ENCODE measurements around the gene CHCHD2. TPM values are rescaled to one million over a fixed set of nuclear protein-coding genes. Genes with fewer than 3 reads are reported as not detected.
"Not testable (repeated sequence)": the region's sequence is repeated elsewhere in the genome, so short reads cannot be mapped to it uniquely, and the experiment has no call there.

Gene CHCHD2
- total and polyA plus RNA-seq, 5 donors, result 376 to 522 (median 439) TPM

DNA sequence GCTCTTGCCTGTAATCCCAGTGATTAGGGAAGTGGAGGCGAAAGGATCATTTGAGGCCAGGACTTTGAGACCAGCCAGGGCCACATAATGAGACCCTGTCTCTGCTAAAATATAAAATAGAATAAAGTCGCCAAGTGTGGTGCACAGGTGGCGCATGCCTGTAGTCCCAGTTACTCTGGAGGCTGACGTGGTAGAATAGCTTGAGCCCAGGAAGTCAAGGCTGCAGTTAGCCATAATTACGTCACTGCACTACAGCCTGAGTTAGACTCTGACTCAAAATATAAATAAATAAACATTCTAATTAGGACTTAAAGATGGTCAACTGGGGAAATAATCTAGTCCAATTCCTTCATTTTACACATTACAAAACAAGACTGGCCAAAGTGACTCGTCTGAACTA lies 768 bp downstream of the CHCHD2 start:
- WGBS, result 22% methylated on average over 6 of the region's 6 CpGs
- intact Hi-C loops (cut with DNase I), result no loop called here
- ATAC-seq, result peak; percentile 47 to 63

DNA sequence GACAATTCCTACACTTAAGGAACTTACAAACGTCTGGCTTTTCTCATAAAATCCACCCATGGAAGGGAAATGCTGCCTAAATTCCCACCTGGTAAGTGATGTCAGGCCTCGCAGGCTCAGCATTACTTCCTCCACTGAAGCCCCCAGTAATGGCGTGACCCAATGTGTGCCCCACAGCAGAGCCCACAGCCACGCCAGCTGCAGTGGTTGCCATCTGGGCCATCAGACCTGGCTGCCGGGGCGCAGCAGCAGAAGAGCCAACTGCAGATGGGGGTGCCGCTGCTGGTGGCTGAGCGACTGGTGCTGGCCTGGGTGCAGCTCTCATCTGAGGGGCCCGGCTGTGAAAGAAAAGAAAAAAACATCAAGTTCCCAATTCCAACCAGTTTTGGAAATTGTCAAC lies 2.1 kb downstream of the CHCHD2 start:
- ATAC-seq; H3K4me3 ChIP-seq (ENCODE audit: low read length); H3K27ac ChIP-seq (ENCODE audit: low read length); H3K27me3 ChIP-seq (ENCODE audit: control insufficient read depth, insufficient read depth); intact Hi-C loops (cut with DNase I); DNase-seq; H3K4me1 ChIP-seq (ENCODE audit: control insufficient read depth, insufficient read depth, low read length); H3K9me3 ChIP-seq (ENCODE audit: control insufficient read depth, low read length): not testable (repeated sequence)
- 88% methylated on average over 9 of the region's 9 CpGs for WGBS

More for the DNA sequence above, 768 bp downstream of the CHCHD2 start:
- DNase-seq, result no peak
- Histone ChIP-seq H3K9me3 (ENCODE audit: control insufficient read depth, low read length) (no peaks in the 10 kb centered on the region), H3K4me1 (ENCODE audit: control insufficient read depth, insufficient read depth, low read length) (no peaks in the 10 kb centered on the region), H3K4me3 (ENCODE audit: low read length) (peak overlapping the region; percentile 97), H3K27me3 (ENCODE audit: control insufficient read depth, insufficient read depth) (no peaks in the 10 kb centered on the region), H3K27ac (ENCODE audit: low read length) (no peak overlapping the region)

DNA sequence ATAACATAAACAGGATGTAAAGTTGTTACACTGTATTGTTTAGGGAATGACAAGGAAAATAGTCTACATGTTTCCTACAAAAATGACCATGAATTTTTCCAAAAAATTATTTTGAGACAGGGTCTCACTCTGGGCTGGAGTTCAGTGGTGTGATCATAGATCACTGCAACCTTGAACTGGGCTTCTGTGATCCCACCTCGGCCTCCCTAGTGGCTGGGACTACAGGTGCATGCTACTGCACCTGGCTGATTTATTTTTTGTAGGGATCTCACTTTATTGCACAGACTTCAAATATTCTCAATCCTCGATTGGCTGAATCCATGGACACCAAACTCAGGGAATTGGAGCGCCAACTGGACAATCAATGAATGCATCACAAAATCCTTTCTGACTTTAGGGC lies 6.6 kb downstream of the CHCHD2 start:
- H3K4me3 ChIP-seq (ENCODE audit: low read length), result no peak overlapping the region
- DNase-seq, result no peak
- intact Hi-C loops (cut with DNase I), result no loop called here
- 96% methylated on average over 3 of the region's 3 CpGs for WGBS
- H3K27ac ChIP-seq (ENCODE audit: low read length), result no peak overlapping the region
- ATAC-seq, result no peak
- peaks cover 1% of the 10 kb centered on the region for H3K4me1 ChIP-seq (ENCODE audit: control insufficient read depth, insufficient read depth, low read length)
- H3K27me3 ChIP-seq (ENCODE audit: control insufficient read depth, insufficient read depth), result no peaks in the 10 kb centered on the region
- no peaks in the 10 kb centered on the region for H3K9me3 ChIP-seq (ENCODE audit: control insufficient read depth, low read length)

DNA sequence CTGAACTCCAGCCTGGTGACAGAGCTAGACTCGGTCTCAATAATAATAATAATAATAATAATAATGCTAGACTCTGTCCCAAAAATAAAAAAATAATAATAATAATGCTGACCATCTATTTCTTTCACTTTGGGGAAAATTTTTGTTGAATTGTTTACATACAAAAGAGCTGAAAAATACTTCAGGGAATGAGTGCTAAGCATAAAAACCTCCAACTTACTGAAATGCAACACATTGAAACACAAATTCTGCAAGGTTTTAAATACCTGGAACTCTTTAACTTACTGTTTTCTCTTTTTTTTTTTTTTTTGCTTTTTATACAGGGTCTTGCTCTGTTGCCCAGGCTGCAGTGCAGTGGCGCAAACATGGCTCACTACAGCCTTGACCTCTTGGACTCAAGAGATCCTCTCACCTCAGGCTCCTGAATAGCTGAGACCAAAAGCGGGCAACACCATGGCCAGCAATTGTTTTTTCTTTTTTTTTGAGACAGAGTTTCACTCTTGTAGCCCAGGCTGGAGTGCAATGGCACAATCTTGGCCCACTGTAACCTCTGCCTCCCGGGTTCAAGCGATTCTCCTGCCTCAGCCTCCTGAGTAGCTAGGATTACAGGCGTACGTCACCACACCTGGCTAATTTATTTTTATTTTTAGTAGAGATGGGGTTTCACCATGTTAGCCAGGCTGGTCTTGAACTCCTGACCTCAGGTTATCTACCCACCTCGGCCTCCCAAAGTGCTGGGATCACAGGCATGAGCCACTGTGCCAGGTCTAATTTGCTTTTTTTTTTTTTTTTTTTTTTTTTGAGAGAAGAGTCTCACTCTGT lies 7.9 kb downstream of the CHCHD2 start:
- H3K4me1 ChIP-seq (ENCODE audit: control insufficient read depth, insufficient read depth, low read length); H3K27ac ChIP-seq (ENCODE audit: low read length); H3K4me3 ChIP-seq (ENCODE audit: low read length); DNase-seq; H3K27me3 ChIP-seq (ENCODE audit: control insufficient read depth, insufficient read depth); intact Hi-C loops (cut with DNase I); H3K9me3 ChIP-seq (ENCODE audit: control insufficient read depth, low read length); ATAC-seq: not testable (repeated sequence)
- 87% methylated on average over 8 of the region's 8 CpGs for WGBS

DNA sequence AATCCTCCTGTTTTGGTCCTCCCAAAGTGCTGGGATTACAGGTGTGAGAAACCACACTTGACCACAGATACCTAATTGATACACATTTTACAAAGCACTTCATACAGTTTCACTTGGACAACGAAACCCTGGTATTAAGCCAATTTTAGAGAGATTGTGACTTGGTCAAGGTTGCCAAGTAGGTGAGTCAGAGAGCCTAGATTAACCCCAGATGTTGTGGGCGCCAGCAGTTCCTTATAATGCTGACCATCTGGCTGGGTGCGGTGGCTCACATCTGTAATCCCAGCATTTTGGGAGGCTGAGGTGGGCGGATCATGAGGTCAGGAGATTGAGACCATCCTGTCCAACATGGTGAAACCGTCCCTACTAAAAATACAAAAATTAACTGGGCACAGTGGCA lies 8.6 kb downstream of the CHCHD2 start:
- no peak overlapping the region for H3K4me3 ChIP-seq (ENCODE audit: low read length)
- 53% methylated on average over 5 of the region's 5 CpGs for WGBS
- DNase-seq (peak in 1 of 3 donors; percentile 59), ATAC-seq (peak; percentile 36 to 56)
- no peak overlapping the region for H3K27ac ChIP-seq (ENCODE audit: low read length)
- H3K27me3 ChIP-seq (ENCODE audit: control insufficient read depth, insufficient read depth), result no peaks in the 10 kb centered on the region
- H3K4me1 ChIP-seq (ENCODE audit: control insufficient read depth, insufficient read depth, low read length), result peaks cover 4% of the 10 kb centered on the region
- intact Hi-C loops (cut with DNase I), result no loop called here
- no peaks in the 10 kb centered on the region for H3K9me3 ChIP-seq (ENCODE audit: control insufficient read depth, low read length)

DNA sequence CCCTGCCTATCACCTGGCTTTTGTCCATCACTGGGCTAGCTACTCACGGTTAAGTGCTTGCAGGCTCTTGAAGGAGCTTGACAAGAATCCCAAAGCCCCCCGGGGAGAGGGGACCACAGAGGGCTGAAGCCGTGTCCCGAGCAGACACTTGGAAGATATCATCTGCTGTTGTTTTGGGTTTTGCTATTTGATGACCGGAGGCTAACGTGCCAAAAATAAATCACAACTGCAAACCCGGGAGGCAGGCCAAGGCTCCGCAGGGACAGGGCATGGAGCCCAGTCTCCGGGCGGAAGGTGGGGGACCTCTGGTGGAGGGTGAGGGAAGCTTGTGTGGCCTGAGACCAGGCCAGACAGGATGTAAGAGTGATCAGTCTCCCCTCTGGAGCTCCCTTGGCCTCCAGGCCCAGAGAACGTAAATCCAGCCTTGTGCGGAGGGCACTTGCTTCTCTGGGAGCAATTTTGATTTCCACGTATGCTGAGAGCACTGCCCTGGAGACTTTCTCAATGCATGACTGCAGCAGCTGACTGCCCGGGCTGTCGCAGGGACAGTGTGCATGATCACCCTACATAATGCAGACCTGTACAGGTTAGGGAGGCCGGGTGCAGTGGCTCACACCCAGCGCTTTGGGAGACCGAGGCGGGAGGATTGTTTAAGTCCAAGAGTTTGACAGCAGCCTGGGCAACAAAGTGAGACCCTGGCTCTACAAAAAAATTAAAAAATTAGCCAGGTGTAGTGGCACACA lies 13.3 kb downstream of the CHCHD2 start, which contains the start of gene PHKG1:
TSS of gene PHKG1 (minus strand) at position 164 of the 743 bp plus-strand sequence. CDS start 4,011 bp downstream, outside the sequence.
- peak within 1 kb of the TSS; percentile 1 for H3K4me3 ChIP-seq (ENCODE audit: low read length)
- intact Hi-C loops (cut with DNase I), result no loop called here

DNA sequence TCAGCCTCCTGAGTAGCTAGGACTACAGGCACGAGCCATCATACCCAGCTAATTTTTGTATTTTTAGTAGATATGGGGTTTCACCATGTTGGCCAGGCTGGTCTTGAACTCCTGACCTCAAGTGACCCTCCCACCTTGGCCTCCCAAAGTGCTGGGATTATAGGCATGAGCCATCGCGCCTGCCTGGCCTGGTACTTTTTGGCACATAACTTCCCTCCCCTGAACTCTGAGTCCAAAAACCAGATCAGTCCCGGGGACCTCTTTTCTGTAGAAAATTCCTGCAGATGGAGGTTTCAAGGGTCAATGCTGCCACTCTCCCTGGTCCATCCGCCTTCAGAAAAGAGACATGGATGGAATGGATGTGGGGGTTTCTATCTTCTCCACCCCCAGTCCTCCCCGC lies 13.9 kb downstream of the CHCHD2 start:
- H3K27ac ChIP-seq (ENCODE audit: low read length), result peak overlapping the region; percentile 82
- H3K4me1 ChIP-seq (ENCODE audit: control insufficient read depth, insufficient read depth, low read length), result peaks cover 12% of the 10 kb centered on the region
- H3K27me3 ChIP-seq (ENCODE audit: control insufficient read depth, insufficient read depth); H3K9me3 ChIP-seq (ENCODE audit: control insufficient read depth, low read length); intact Hi-C loops (cut with DNase I); DNase-seq: not testable (repeated sequence)
- WGBS, result 19% methylated on average over 6 of the region's 6 CpGs
- H3K4me3 ChIP-seq (ENCODE audit: low read length), result peak overlapping the region; percentile 1
- peak in 1 of 2 donors; percentile 2 for ATAC-seq

More for the DNA sequence above, 13.3 kb downstream of the CHCHD2 start, which contains the start of gene PHKG1:
- peak; percentile 79 to 95 (median 92) for DNase-seq
- peak within 1 kb of the TSS; percentile 91 for H3K27ac ChIP-seq (ENCODE audit: low read length)
- H3K4me1 ChIP-seq (ENCODE audit: control insufficient read depth, insufficient read depth, low read length), result peaks cover 13% of the 10 kb centered on the region
- ATAC-seq, result peak; percentile 91
- WGBS, result 30% methylated on average over 19 of the region's 19 CpGs
- H3K27me3 ChIP-seq (ENCODE audit: control insufficient read depth, insufficient read depth), result no peaks in the 10 kb centered on the region
- H3K9me3 ChIP-seq (ENCODE audit: control insufficient read depth, low read length), result no peaks in the 10 kb centered on the region

DNA sequence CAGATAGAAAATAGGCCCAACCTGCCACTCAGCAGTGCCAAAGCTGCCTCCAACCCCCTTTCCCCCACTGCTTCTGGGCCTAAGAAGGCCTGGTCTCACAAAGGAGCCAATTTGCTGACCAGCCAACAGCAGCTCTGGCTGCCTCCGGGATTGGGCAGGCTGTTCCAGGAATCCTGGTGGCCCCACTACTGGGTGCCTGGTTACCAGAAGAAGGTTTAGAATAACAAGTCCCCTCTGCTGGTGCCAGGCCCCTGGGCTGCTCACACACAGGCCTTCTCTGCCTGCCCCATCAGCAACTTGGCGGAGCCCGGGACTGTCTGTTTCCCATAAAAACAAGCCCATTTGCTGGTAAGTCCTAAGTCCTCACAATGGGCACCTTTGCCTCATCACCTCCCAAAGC lies 14.7 kb downstream of the CHCHD2 start:
- DNase-seq, result peak; percentile 73 to 87 (median 84)
- intact Hi-C loops (cut with DNase I), result no loop called here
- Histone ChIP-seq H3K9me3 (ENCODE audit: control insufficient read depth, low read length) (no peaks in the 10 kb centered on the region), H3K4me1 (ENCODE audit: control insufficient read depth, insufficient read depth, low read length) (peaks cover 12% of the 10 kb centered on the region), H3K4me3 (ENCODE audit: low read length) (no peak overlapping the region), H3K27me3 (ENCODE audit: control insufficient read depth, insufficient read depth) (no peaks in the 10 kb centered on the region), H3K27ac (ENCODE audit: low read length) (peak overlapping the region; percentile 91)
- WGBS, result 58% methylated on average over 3 of the region's 3 CpGs
- peak; percentile 84 to 92 for ATAC-seq

DNA sequence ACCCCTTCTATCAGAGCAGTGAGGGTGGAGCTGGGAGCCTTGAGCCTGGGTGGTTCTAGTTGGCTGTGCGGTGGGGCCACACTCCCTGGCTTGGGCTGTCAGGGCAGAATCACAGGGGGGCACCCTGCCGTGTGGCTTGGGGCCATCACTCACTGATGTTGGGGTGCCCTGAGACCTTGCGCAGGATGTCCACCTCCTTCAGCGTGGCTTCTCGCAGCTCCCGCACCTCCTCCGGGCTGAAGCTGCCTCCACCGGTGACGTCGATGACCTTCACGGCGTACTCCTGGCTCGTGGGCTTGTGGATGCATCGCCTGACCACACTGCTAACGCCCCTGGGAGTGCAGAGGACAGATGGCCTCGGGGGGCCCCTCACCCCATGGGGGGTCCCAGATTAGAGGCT lies 18.8 kb downstream of the CHCHD2 start:
- no peak for ATAC-seq
- H3K4me1 ChIP-seq (ENCODE audit: control insufficient read depth, insufficient read depth, low read length), result peaks cover 11% of the 10 kb centered on the region
- WGBS, result 89% methylated on average over 16 of the region's 16 CpGs

DNA sequence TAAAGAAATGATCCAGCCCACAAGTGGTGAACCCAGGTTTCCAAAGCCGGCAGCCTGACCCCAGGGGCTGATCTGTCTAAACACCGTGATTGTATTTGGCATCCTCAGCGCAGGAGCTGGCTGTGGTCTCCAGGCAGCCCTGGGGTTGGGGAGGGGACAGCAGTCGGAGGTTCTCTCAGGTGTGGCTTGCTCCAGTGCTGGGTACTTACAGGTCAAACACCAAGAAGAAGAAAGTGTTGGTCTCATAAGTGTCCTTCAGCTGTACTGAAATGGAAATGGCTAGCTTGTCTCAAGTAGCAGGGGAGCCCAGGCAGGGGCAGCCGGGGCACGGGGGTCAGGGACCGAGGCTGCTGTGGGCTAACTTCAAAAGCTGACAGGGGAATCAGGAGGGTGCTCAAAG lies 19.5 kb downstream of the CHCHD2 start:
- Histone ChIP-seq H3K27ac (ENCODE audit: low read length) (no peak overlapping the region), H3K4me3 (ENCODE audit: low read length) (no peak overlapping the region), H3K9me3 (ENCODE audit: control insufficient read depth, low read length) (no peaks in the 10 kb centered on the region), H3K4me1 (ENCODE audit: control insufficient read depth, insufficient read depth, low read length) (peaks cover 8% of the 10 kb centered on the region), H3K27me3 (ENCODE audit: control insufficient read depth, insufficient read depth) (no peaks in the 10 kb centered on the region)
- intact Hi-C loops (cut with DNase I), result no loop called here
- ATAC-seq, result no peak
- DNase-seq, result no peak
- 96% methylated on average over 7 of the region's 7 CpGs for WGBS

More for the DNA sequence above, 18.8 kb downstream of the CHCHD2 start:
- H3K27me3 ChIP-seq (ENCODE audit: control insufficient read depth, insufficient read depth), result no peaks in the 10 kb centered on the region
- DNase-seq, result peak in 1 of 3 donors; percentile 18
- no peak overlapping the region for H3K4me3 ChIP-seq (ENCODE audit: low read length)
- intact Hi-C loops (cut with DNase I), result no loop called here
- no peaks in the 10 kb centered on the region for H3K9me3 ChIP-seq (ENCODE audit: control insufficient read depth, low read length)
- H3K27ac ChIP-seq (ENCODE audit: low read length), result no peak overlapping the region

All from right cardiac atrium (tissue), 5 donors.